ENCODE data around the gene RAP1B. TPM values are rescaled to one million over a fixed set of nuclear protein-coding genes. Genes with fewer than 3 reads are reported as not detected.

Gene RAP1B
- total RNA-seq = 10 to 100 TPM; 72.3 to 94.2 TPM

GRCh38 chr12:68610370-68611093 is at the start of gene RAP1B:
RAP1B (plus strand) TSS chr12:68610899; CDS start chr12:68648725, 37,826 bp downstream.

GRCh38 chr12:68686595-68687521 is 76.2 kb downstream of the RAP1B start, which contains the start of gene NUP107:
NUP107 (plus strand) TSS chr12:68686978; CDS start chr12:68687066, 88 bp downstream.

Small RNAs within 50 kb of the gene (small RNA-seq; reads per million reads assigned to genes)
- gene RF00017 = 0 reads per million in 2 donors
- 0 to 0.12 reads per million in 2 donors for gene SNORA70G

Other genes starting within 250 kb of the RAP1B start
- gene NUP107, start 76.1 kb downstream of the RAP1B start, total RNA-seq = 10 to 100 TPM; 45.8 to 94.6 TPM
- gene SLC35E3, start 135.3 kb downstream of the RAP1B start, total RNA-seq = 1 to 10 TPM; 2.0 to 7.2 TPM
- gene MDM2, start 197.3 kb downstream of the RAP1B start, total RNA-seq = 100 to 1,000 TPM; 150 to 212 TPM

All from melanocyte of skin (primary cell).